H1 (cell line): ENCODE results near the gene HTATSF1. TPM values are rescaled to one million over a fixed set of nuclear protein-coding genes. Genes with fewer than 3 reads are reported as not detected.

Experiments
- CTCF ChIA-PET: fragments of 300-600 bp; sonication (Branson Sonifier 250); formaldehyde crosslinking; loops from one replicate; lab custom pipeline; 2021; ENCODE audit not compliant: partially characterized antibody; lab: Charles Lee
- POLR2A ChIA-PET: fragments of 300-600 bp; sonication (Branson Sonifier 250); formaldehyde crosslinking; loops from one replicate; lab custom pipeline; 2021; ENCODE audit warnings: inconsistent platforms; ENCODE audit not compliant: partially characterized antibody; lab: Charles Lee
- DNase-seq, 2 experiments: peaks; one replicate each; pipeline versions ENCODE4 v3.0.0 to v3.0.0-alpha.2; 2010 to 2022; ENCODE audit warnings: low spot score in 2 of 2, low read depth in 1 of 2, mixed read lengths in 1 of 2
- FAIRE-seq: peaks from 2 replicates; lab custom pipeline; 2011; peaks lifted over from hg19 to GRCh38; lab: Jason Lieb, UNC
- H2AFZ ChIP-seq: 2 replicates; pipeline ENCODE4 v1.8.1; 2012; ENCODE audit warnings: low read length, inconsistent platforms
- H2AK5ac ChIP-seq: 2 replicates; pipeline ENCODE4 v1.6.1; 2013; ENCODE audit warnings: low read depth, low read length
- H2BK120ac ChIP-seq: replicated peaks from 2 replicates; pipeline ENCODE3; 2013; ENCODE audit warnings: low read depth, low read length, inconsistent platforms
- H2BK12ac ChIP-seq: 2 replicates; pipeline ENCODE4 v1.6.1; 2013; ENCODE audit warnings: low read depth, low read length
- H2BK15ac ChIP-seq: 2 replicates; pipeline ENCODE4 v1.6.1; 2013; ENCODE audit warnings: low read length
- H2BK20ac ChIP-seq: 2 replicates; pipeline ENCODE4 v1.6.1; 2013; ENCODE audit warnings: low read length
- H2BK5ac ChIP-seq: 2 replicates; pipeline ENCODE4 v1.6.1; 2013; ENCODE audit warnings: low read depth, low read length
- H3K14ac ChIP-seq: 2 replicates; pipeline ENCODE4 v1.6.1; 2013; ENCODE audit warnings: inconsistent platforms; ENCODE audit not compliant: insufficient read length
- H3K18ac ChIP-seq: 2 replicates; pipeline ENCODE4 v1.6.1; 2013; ENCODE audit warnings: low read length; ENCODE audit errors: extremely low read depth
- H3K23ac ChIP-seq: 2 replicates; pipeline ENCODE4 v1.6.1; 2013; ENCODE audit warnings: inconsistent platforms; ENCODE audit not compliant: insufficient read length
- H3K23me2 ChIP-seq: 2 replicates; pipeline ENCODE4 v1.6.1; 2013; ENCODE audit warnings: low read depth, low read length
- H3K27ac ChIP-seq: 2 replicates; pipeline ENCODE4 v1.6.1; 2011; ENCODE audit warnings: low read depth, low read length, inconsistent platforms
- H3K27me3 ChIP-seq, 4 experiments: replicated peaks in 1 of 4; 1 replicate in 1 of 4; 2 replicates in 3 of 4; pipeline versions ENCODE4 v1.6.1 to v1.8.1; 2011 to 2013; ENCODE audit warnings: low read length in 3 of 4, mild to moderate bottlenecking in 3 of 4, inconsistent platforms in 2 of 4, mixed read lengths in 2 of 4, moderate library complexity in 1 of 4; ENCODE audit not compliant: control insufficient read depth in 3 of 4, insufficient read depth in 3 of 4; ENCODE audit errors: extremely low read depth in 1 of 4
- H3K36me3 ChIP-seq, 4 experiments: 2 replicates each; pipeline versions ENCODE4 v1.6.1 to v1.8.1; 2011 to 2013; ENCODE audit warnings: mild to moderate bottlenecking in 4 of 4, low read length in 3 of 4, moderate library complexity in 2 of 4, control low read depth in 1 of 4, inconsistent platforms in 1 of 4; ENCODE audit not compliant: insufficient read depth in 4 of 4, control insufficient read depth in 2 of 4
- H3K4ac ChIP-seq: replicated peaks from 2 replicates; pipeline ENCODE3; 2013; ENCODE audit warnings: low read length, low read depth, mixed read lengths, inconsistent platforms; ENCODE audit not compliant: insufficient read length
- H3K4me1 ChIP-seq, 4 experiments: replicated peaks in 1 of 4; 1 replicate in 1 of 4; 2 replicates in 3 of 4; pipeline versions ENCODE4 v1.6.1 to v1.8.1; 2011 to 2013; ENCODE audit warnings: low read length in 3 of 4, inconsistent platforms in 2 of 4, mixed read lengths in 1 of 4; ENCODE audit not compliant: insufficient read depth in 4 of 4, control insufficient read depth in 3 of 4
- H3K4me2 ChIP-seq, 2 experiments: 2 replicates each; pipeline versions ENCODE4 v1.6.1 to v1.8.1; 2011 to 2013; ENCODE audit warnings: low read depth in 2 of 2, low read length in 2 of 2, control low read depth in 1 of 2, inconsistent platforms in 1 of 2, mild to moderate bottlenecking in 1 of 2; ENCODE audit not compliant: insufficient read depth in 1 of 2
- H3K4me3 ChIP-seq, 4 experiments: fragments of 200-600, 300-600 bp in 1 of 4; sonication (generic), shearing (Covaris generic), sonication (Bioruptor Twin) in 1 of 4; 2 replicates each; pipeline versions ENCODE4 v1.5.1 to v1.8.1; 2011 to 2016; ENCODE audit warnings: low read length in 4 of 4, low read depth in 3 of 4, control low read depth in 2 of 4, inconsistent platforms in 2 of 4, mild to moderate bottlenecking in 2 of 4, mixed read lengths in 1 of 4, moderate library complexity in 1 of 4; ENCODE audit not compliant: insufficient read depth in 2 of 4; ENCODE audit errors: extremely low read depth in 1 of 4
- H3K56ac ChIP-seq: replicated peaks from 2 replicates; pipeline ENCODE3; 2013; ENCODE audit warnings: low read depth, mild to moderate bottlenecking, mixed read lengths, low read length, inconsistent platforms; ENCODE audit not compliant: insufficient read length
- H3K79me1 ChIP-seq: 2 replicates; pipeline ENCODE4 v1.6.1; 2013; ENCODE audit warnings: low read depth, low read length, control low read depth
- H3K79me2 ChIP-seq, 2 experiments: 2 replicates each; pipeline versions ENCODE4 v1.6.1 to v1.8.1; 2012 to 2013; ENCODE audit warnings: low read length in 2 of 2, mild to moderate bottlenecking in 2 of 2, inconsistent platforms in 1 of 2; ENCODE audit not compliant: insufficient read depth in 2 of 2, control insufficient read depth in 1 of 2
- H3K9ac ChIP-seq, 4 experiments: replicated peaks in 1 of 4; 1 replicate in 1 of 4; 2 replicates in 3 of 4; pipeline versions ENCODE4 v1.6.1 to v1.8.1; 2011 to 2013; ENCODE audit warnings: low read depth in 3 of 4, low read length in 3 of 4, control low read depth in 2 of 4, mild to moderate bottlenecking in 2 of 4, moderate library complexity in 2 of 4, inconsistent platforms in 1 of 4; ENCODE audit errors: extremely low read depth in 1 of 4
- H3K9me3 ChIP-seq, 2 experiments: 2 replicates each; pipeline versions ENCODE4 v1.6.1 to v1.8.1; 2012 to 2013; ENCODE audit warnings: mild to moderate bottlenecking in 2 of 2, moderate library complexity in 2 of 2, control low read depth in 1 of 2, inconsistent platforms in 1 of 2, low read depth in 1 of 2, low read length in 1 of 2, mixed read lengths in 1 of 2; ENCODE audit not compliant: insufficient read depth in 2 of 2
- H4K20me1 ChIP-seq, 2 experiments: replicated peaks in 1 of 2; 2 replicates each; pipeline versions ENCODE3 to v1.8.1; 2011 to 2013; ENCODE audit warnings: inconsistent platforms in 2 of 2, low read length in 2 of 2, mild to moderate bottlenecking in 1 of 2; ENCODE audit not compliant: insufficient read depth in 2 of 2, control insufficient read depth in 1 of 2
- H4K5ac ChIP-seq: 2 replicates; pipeline ENCODE4 v1.6.1; 2013; ENCODE audit warnings: low read length, low read depth, mixed read lengths, inconsistent platforms; ENCODE audit not compliant: insufficient read length
- H4K8ac ChIP-seq: 2 replicates; pipeline ENCODE4 v1.8.0; 2013; ENCODE audit warnings: mild to moderate bottlenecking, moderate library complexity, low read length, inconsistent platforms; ENCODE audit not compliant: insufficient read depth; ENCODE audit errors: extremely low read depth
- H4K91ac ChIP-seq: replicated peaks from 2 replicates; pipeline ENCODE3; 2013; ENCODE audit warnings: low read length, mixed read lengths, inconsistent platforms; ENCODE audit not compliant: insufficient read length
- BACH1 ChIP-seq: IDR thresholded peaks from 2 replicates; pipeline ENCODE4 v1.6.1; 2012; ENCODE audit warnings: low read length, improper control_type of control experiment
- RXRA ChIP-seq: IDR thresholded peaks from 2 replicates; pipeline ENCODE4 v1.6.1; 2011; ENCODE audit warnings: low read depth, mild to moderate bottlenecking, low read length, moderate library complexity; ENCODE audit not compliant: insufficient read depth
- ZNF274 ChIP-seq: IDR thresholded peaks from 2 replicates; pipeline ENCODE4 v1.7.0; 2012; ENCODE audit warnings: low read length, borderline replicate concordance; ENCODE audit errors: extremely low read depth
- WGBS, 2 experiments: shearing (Covaris generic) in 1 of 2; methylation state at CpG; one replicate each; pipeline versions ENCODE4 v1.1.6 to v1.1.7; 2013 to 2015; ENCODE audit warnings: low lambda C conversion rate in 2 of 2, mixed read lengths in 2 of 2, inconsistent platforms in 1 of 2, low coverage in 1 of 2, missing lambda C conversion rate in 1 of 2; ENCODE audit not compliant: insufficient replicate concordance in 2 of 2, insufficient coverage in 1 of 2, insufficient read length in 1 of 2; ENCODE audit errors: extremely low coverage in 1 of 2, missing lambda C conversion rate in 1 of 2; 5-methylcytosine and 5-hydroxymethylcytosine counted together
- polyA plus RNA-seq, 7 experiments: library from polyadenylated mRNA; depleted of rRNA in 3 of 7; stranded (reverse) in 5 of 7; unstranded in 2 of 7; fragments of >200 nt in 5 of 7; fragments of 200-250 nt in 2 of 7; gene quantifications; 1 replicate in 5 of 7; 2 replicates in 1 of 7; 4 replicates in 1 of 7; pipeline versions ENCODE4 v1.2.1 to v1.2.3, GENCODE V29; 2011 to 2013; ENCODE audit warnings: missing spikeins in 2 of 7, mixed read lengths in 2 of 7
- total RNA-seq: library from RNA; stranded (reverse); fragmentation: NEBNext Ultra II Directional; extraction: Animal tissue kit (Norgen Biotek cat#: 25700); gene quantifications from 2 replicates; pipeline ENCODE4 v1.2.1, GENCODE V29; 2021

HTATSF1 gene
- total and polyA plus RNA-seq, 2 of the 8 experiments (the other 6 are each of a cell fraction or from before 2014, with no cell fraction given) = 1.2 to 49.3 TPM

GRCh38 chrX:136519069-136519468 lies 21.7 kb downstream of the HTATSF1 start:
- H3K23ac ChIP-seq = no peak overlapping the region
- POLR2A ChIA-PET = no interaction called here
- H4K20me1 ChIP-seq = no peaks in the 10 kb centered on the region
- no peak overlapping the region for H2BK12ac ChIP-seq
- H3K4me1 ChIP-seq = no peaks in the 10 kb centered on the region
- H3K27me3 ChIP-seq = no peaks in the 10 kb centered on the region
- no peak overlapping the region for H2AFZ ChIP-seq
- H4K8ac ChIP-seq = no peak overlapping the region
- FAIRE-seq = no peak
- no peak overlapping the region for H2BK20ac ChIP-seq
- no peak overlapping the region for H3K56ac ChIP-seq
- no peak overlapping the region for H3K4ac ChIP-seq
- no peak overlapping the region for H3K14ac ChIP-seq
- H3K27ac ChIP-seq = no peak overlapping the region
- H2BK15ac ChIP-seq = no peak overlapping the region
- H3K9ac ChIP-seq = no peak overlapping the region
- no peak overlapping the region for H4K91ac ChIP-seq
- WGBS, 2 experiments = 81% methylated on average over 5 of the region's 5 CpGs; no CpG with 5 or more reads in 1 of the 2 experiments
- CTCF ChIA-PET = no interaction called here
- TF ChIP-seq RXRA = no peak
- TF ChIP-seq ZNF274 = no peak
- no peak for TF ChIP-seq BACH1
- no peak overlapping the region for H2AK5ac ChIP-seq
- H2BK5ac ChIP-seq = no peak overlapping the region
- H3K36me3 ChIP-seq = no peaks in the 10 kb centered on the region
- no peak for DNase-seq
- H3K18ac ChIP-seq = no peak overlapping the region
- no peak overlapping the region for H3K4me2 ChIP-seq
- H3K79me1 ChIP-seq = no peaks in the 10 kb centered on the region
- no peak overlapping the region for H3K4me3 ChIP-seq
- no peak overlapping the region for H2BK120ac ChIP-seq
- no peaks in the 10 kb centered on the region for H3K9me3 ChIP-seq
- H3K79me2 ChIP-seq = no peaks in the 10 kb centered on the region
- no peak overlapping the region for H4K5ac ChIP-seq
- no peaks in the 10 kb centered on the region for H3K23me2 ChIP-seq
